Large intestine (tissue), 3 donors: ENCODE results near the gene AMBRA1. TPM values are rescaled to one million over a fixed set of nuclear protein-coding genes. Genes with fewer than 3 reads are reported as not detected.
"Not testable (repeated sequence)": the region's sequence is repeated elsewhere in the genome, so short reads cannot be mapped to it uniquely, and the experiment has no call there.

ENCODE experiments used
- DNase-seq, 2 donors: peaks; one replicate each; pipeline versions ENCODE4 v3.0.0 to v3.0.0-alpha.2; 2013
- H3K27ac ChIP-seq: one replicate; pipeline ENCODE4 v1.5.1; 2013; ENCODE audit warnings: low read length
- H3K27me3 ChIP-seq: 2 replicates; pipeline ENCODE4 v1.6.1; 2013; ENCODE audit warnings: low read length; ENCODE audit not compliant: control insufficient read depth, insufficient read depth
- H3K36me3 ChIP-seq: 2 replicates; pipeline ENCODE4 v1.6.1; 2013; ENCODE audit warnings: low read length; ENCODE audit not compliant: control insufficient read depth, insufficient read depth
- H3K4me1 ChIP-seq: one replicate; pipeline ENCODE4 v1.6.1; 2013; ENCODE audit warnings: low read length; ENCODE audit not compliant: control insufficient read depth, insufficient read depth
- H3K4me3 ChIP-seq: one replicate; pipeline ENCODE4 v1.5.1; 2013; ENCODE audit warnings: low read length
- H3K9me3 ChIP-seq: one replicate; pipeline ENCODE4 v1.6.1; 2013; ENCODE audit warnings: mild to moderate bottlenecking, low read depth, low read length, moderate library complexity; ENCODE audit not compliant: control insufficient read depth
- WGBS: methylation state at CpG from one replicate; pipeline ENCODE4 v1.1.5; 2013; ENCODE audit warnings: low lambda C conversion rate; ENCODE audit not compliant: insufficient coverage; 5-methylcytosine and 5-hydroxymethylcytosine counted together
- polyA plus RNA-seq: library from polyadenylated mRNA; unstranded; fragments of 120-200 nt; gene quantifications from one replicate; pipeline ENCODE4 v1.2.1, GENCODE V29; 2013

AMBRA1 gene
- polyA plus RNA-seq, 1 donor = 20.2 TPM

DNA sequence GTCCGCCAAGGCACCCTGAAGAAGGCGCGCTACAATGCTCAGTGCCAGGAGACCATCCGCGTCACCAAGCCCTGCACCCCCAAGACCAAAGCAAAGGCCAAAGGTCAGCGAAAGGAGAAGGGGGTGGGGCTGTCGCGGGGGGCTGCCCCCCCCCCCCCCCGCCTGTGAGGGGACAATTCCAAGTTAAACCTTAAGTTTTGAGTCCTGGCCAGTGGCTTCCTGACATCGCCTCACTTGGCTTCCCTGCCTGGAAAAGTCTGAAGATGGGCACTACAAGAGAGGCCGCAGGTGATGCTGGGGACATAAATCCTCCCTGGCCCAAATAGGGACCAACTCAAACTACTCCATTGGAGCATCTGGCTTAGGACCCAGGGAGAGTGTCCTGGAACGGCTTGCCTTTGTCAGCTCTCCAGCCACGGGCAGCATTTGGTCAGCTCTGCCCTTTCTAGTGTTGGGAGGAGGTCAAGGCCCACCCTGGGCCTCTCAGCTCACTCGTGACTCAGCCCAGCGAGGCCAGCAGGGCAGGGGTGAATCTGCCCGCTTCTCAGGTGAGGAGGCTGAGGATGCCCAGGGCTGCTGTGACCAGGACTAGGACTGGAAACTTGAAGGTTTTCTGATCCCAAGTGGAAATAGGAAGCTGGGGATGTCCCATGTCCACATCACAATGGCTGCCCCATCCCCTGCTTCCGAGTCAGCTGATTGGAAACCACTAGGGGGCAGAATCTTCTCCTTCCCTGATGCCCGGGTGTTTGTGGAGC lies 211.0 kb downstream of the AMBRA1 start:
- peaks cover 5% of the 10 kb centered on the region for H3K9me3 ChIP-seq
- H3K36me3 ChIP-seq = peaks cover 14% of the 10 kb centered on the region
- peaks cover 18% of the 10 kb centered on the region for H3K27me3 ChIP-seq
- H3K4me3 ChIP-seq = peak overlapping the region; percentile 73
- no peak overlapping the region for H3K27ac ChIP-seq
- peaks cover 26% of the 10 kb centered on the region for H3K4me1 ChIP-seq
- WGBS = 0% methylated on average over 1 of the region's 18 CpGs
- DNase-seq = peak in 1 of 2 donors; percentile 52

DNA sequence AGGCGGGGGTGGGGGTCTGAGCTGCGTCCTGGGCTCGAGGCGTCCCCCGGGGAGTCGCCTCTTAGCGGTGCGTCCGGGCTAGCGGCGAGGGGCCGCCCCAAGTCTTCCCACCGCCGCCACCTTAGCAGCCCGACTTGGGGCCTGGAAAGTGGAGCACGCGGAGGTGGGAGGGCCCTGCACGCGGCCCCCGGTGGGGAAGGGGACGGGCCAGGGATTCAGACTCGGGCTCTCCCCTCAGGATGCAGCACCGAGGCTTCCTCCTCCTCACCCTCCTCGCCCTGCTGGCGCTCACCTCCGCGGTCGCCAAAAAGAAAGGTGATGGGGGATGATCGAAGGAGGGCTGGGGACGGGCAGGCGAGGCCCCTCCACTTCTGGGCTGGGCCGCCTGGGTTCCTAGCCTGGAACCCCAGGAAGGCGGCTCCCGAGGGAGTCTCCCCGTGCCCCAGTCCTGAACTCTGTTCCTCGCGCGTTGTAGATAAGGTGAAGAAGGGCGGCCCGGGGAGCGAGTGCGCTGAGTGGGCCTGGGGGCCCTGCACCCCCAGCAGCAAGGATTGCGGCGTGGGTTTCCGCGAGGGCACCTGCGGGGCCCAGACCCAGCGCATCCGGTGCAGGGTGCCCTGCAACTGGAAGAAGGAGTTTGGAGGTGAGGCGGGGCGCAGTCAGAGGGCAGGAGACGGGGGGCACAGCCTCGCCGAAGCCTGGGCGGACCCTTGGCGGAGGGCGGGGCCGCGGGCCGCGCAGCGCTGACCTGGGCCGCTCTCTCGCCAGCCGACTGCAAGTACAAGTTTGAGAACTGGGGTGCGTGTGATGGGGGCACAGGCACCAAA lies 211.8 kb downstream of the AMBRA1 start:
- Histone ChIP-seq H3K27me3 (peaks cover 10% of the 10 kb centered on the region), H3K36me3 (peaks cover 21% of the 10 kb centered on the region), H3K4me1 (peaks cover 21% of the 10 kb centered on the region), H3K4me3 (peak overlapping the region; percentile 73), H3K27ac (peak overlapping the region; percentile 53), H3K9me3 (peaks cover 5% of the 10 kb centered on the region)
- WGBS = no CpG with 5 or more reads among the region's 66 CpGs
- peak in 1 of 2 donors; percentile 75 for DNase-seq

DNA sequence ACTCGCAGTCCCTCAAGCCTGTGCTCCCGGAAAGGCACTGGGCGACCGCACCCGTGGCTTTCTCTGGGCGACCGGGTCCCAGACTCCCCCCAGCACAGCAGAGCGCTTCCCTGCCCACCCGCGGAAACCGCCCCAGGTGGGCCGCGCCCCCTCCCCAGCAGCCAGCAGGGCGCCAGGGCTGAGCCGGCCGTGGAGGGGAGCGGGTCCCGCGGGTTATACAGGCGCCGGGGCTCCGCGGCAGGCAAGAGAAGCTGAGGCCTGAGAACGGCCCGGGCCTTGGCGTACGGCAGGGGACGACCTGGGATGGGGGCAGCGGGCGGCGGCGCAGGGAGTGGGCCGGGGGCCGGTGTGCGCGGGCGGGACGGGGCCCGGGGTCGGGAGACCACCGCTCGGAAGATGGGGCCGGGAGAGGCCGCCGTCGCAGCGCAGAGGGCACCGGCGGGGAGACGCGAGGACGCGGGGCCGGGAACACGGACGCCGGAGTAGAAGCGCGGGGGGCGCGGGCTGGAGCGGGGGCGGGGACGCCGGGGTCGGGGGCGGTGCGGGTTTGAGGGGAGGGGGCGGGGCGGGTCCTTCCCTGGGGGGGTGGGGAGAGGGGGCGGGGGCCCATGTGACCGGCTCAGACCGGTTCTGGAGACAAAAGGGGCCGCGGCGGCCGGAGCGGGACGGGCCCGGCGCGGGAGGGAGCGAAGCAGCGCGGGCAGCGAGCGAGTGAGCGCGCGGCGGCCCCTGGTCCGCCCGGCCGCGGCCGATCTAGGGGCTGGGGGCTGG lies 212.6 kb downstream of the AMBRA1 start, which contains the start of gene MDK:
MDK (plus strand) TSS at position 622 of the 771 bp plus-strand sequence. CDS start 389 bp downstream, outside the sequence.
- no CpG with 5 or more reads among the region's 96 CpGs for WGBS
- H3K4me1 ChIP-seq = peaks cover 21% of the 10 kb centered on the region
- peak within 1 kb of the TSS; percentile 80 for H3K27ac ChIP-seq
- H3K4me3 ChIP-seq = peak within 1 kb of the TSS; percentile 83
- peaks cover 3% of the 10 kb centered on the region for H3K27me3 ChIP-seq
- peak in 1 of 2 donors; percentile 56 for DNase-seq
- H3K36me3 ChIP-seq = peaks cover 26% of the 10 kb centered on the region
- H3K9me3 ChIP-seq = peaks cover 5% of the 10 kb centered on the region

DNA sequence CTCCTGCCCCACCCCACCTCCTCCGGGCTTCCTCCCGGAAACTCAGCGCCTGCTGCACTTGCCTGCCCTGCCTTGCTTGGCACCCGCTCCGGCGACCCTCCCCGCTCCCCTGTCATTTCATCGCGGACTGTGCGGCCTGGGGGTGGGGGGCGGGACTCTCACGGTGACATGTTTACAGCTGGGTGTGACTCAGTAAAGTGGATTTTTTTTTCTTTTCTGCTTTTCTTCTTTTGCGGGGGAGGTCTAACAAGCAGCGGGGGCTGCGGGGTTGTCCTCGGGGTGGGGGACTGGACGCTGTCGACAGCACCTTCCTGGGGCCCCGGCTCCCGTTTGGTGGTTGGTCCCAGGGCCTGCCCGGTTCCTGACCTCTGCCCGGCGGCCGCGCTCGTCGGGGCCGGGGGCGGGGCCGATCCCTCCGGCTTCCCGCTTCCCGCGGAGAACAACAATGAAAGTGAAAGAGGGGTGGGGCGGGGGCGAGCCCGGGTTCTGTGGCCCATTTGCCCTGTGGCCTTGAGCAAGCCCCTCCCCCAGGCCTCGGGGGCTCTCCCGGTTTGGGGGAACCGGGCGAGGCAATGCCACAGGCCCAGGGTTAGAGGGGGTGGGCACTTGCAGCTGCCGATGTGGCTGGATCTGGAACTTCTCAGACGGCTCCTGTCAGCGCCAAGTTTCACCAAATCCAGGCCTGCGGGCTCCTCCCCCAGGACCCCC lies 213.3 kb downstream of the AMBRA1 start:
- Histone ChIP-seq H3K4me3 (peak overlapping the region; percentile 83), H3K27ac (peak overlapping the region; percentile 80), H3K9me3 (peaks cover 8% of the 10 kb centered on the region), H3K27me3 (no peaks in the 10 kb centered on the region), H3K36me3 (peaks cover 34% of the 10 kb centered on the region), H3K4me1 (peaks cover 21% of the 10 kb centered on the region)
- no CpG with 5 or more reads among the region's 45 CpGs for WGBS
- DNase-seq = peak; percentile 69 to 88

DNA sequence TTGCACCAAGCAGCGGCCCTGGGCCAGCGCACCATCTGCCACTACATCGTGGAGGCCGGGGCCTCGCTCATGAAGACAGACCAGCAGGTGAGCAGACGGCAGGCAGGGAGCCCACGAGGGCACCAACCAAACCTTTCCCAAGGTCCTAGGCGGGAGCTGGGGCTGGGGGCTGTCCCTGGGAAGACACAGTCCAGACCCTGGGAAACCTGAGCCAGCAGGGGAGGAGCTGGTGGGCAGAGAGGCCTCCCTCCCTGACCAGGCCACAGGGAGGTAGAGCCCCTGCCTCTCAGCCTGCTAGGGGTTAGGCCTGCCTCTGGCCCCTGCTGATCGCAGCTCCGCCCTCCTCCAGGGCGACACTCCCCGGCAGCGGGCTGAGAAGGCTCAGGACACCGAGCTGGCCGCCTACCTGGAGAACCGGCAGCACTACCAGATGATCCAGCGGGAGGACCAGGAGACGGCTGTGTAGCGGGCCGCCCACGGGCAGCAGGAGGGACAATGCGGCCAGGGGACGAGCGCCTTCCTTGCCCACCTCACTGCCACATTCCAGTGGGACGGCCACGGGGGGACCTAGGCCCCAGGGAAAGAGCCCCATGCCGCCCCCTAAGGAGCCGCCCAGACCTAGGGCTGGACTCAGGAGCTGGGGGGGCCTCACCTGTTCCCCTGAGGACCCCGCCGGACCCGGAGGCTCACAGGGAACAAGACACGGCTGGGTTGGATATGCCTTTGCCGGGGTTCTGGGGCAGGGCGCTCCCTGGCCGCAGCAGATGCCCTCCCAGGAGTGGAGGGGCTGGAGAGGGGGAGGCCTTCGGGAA lies 214.1 kb downstream of the AMBRA1 start:
- Histone ChIP-seq H3K9me3 (peaks cover 11% of the 10 kb centered on the region), H3K4me3 (peak overlapping the region; percentile 83), H3K27ac (peak overlapping the region; percentile 44), H3K4me1 (peaks cover 21% of the 10 kb centered on the region), H3K36me3 (peaks cover 39% of the 10 kb centered on the region)
- no CpG with 5 or more reads among the region's 36 CpGs for WGBS
- peak in 1 of 2 donors; percentile 48 for DNase-seq
- not testable (repeated sequence) for H3K27me3 ChIP-seq

DNA sequence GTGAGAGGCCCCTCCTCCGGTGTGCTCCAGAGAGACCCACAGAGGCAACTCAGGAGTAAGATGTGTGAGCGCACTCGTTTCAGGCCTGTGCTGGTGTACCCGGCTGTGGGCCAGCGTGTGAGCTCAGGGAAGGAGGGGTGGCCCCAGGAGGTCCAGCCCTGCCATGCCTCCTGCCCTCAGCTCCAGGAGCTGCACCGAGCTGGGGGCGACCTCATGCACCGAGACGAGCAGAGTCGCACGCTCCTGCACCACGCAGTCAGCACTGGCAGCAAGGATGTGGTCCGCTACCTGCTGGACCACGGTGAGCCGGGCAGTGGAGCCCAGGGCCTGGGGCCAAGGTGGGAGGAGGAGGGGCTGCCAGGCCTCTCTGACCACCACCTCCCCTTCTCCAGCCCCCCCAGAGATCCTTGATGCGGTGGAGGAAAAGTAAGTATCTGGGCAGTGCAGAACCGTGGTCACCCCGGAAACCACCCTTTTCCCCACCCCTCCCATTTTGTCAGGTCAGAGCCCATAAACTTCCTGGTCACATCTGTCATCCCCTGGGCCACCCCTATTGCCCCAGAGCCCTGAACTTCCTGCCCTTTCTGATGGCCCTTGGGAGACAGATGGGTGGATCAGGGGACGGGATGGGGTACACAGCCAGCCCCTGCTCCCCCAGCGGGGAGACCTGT lies 214.9 kb downstream of the AMBRA1 start:
- no CpG with 5 or more reads among the region's 20 CpGs for WGBS
- H3K27ac ChIP-seq = peak overlapping the region; percentile 44
- H3K9me3 ChIP-seq = peaks cover 11% of the 10 kb centered on the region
- DNase-seq = no peak
- H3K4me1 ChIP-seq = peaks cover 15% of the 10 kb centered on the region
- H3K4me3 ChIP-seq = no peak overlapping the region
- no peaks in the 10 kb centered on the region for H3K27me3 ChIP-seq
- peaks cover 47% of the 10 kb centered on the region for H3K36me3 ChIP-seq

DNA sequence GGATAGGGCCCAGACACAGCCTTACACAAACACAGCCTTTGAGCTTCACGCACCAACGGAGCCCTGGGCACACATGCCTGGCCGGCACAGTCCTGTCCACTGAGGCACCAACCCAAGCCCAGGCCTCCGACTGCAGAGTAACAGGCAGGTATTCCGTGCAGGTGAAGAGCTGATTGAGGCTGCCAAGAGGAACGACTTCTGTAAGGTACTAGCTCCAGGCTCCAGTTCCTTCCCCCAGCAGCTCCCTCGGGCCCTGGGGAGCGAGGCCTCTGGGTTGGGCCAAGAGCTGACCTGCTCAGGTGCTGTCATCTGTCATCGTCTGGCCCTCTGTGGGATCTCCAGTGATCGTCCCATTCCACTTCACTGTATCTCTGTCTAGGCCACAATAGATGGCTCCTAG lies 215.5 kb downstream of the AMBRA1 start:
- WGBS = no CpG with 5 or more reads among the region's 10 CpGs
- H3K4me3 ChIP-seq = no peak overlapping the region
- no peak overlapping the region for H3K27ac ChIP-seq
- H3K36me3 ChIP-seq = peaks cover 49% of the 10 kb centered on the region
- H3K4me1 ChIP-seq = peaks cover 9% of the 10 kb centered on the region
- H3K27me3 ChIP-seq = no peaks in the 10 kb centered on the region
- H3K9me3 ChIP-seq = peaks cover 11% of the 10 kb centered on the region
- DNase-seq = no peak

DNA sequence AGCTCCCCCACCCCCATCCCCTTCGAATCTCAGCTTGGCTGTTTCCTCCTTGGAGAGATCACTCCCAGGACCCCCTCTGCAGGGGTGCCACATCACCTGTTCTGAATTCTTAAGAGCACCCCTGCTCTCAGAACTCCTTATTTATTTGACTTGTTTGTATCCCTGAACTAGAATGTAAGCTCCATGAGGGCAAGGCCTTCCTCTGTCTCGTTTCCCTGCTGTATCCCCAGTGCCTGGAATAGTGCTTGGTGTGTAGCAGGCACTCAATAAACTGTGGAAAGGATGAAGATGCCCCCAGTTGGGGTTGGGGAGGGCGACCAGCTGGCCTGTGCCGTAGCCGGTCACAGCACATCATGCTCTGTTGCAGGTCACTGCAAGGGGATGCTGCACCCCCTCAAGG lies 216.0 kb downstream of the AMBRA1 start:
- Histone ChIP-seq H3K27ac (no peak overlapping the region), H3K36me3 (peaks cover 45% of the 10 kb centered on the region), H3K4me1 (peaks cover 4% of the 10 kb centered on the region), H3K27me3 (no peaks in the 10 kb centered on the region), H3K4me3 (no peak overlapping the region), H3K9me3 (peaks cover 11% of the 10 kb centered on the region)
- no CpG with 5 or more reads among the region's 5 CpGs for WGBS
- DNase-seq = no peak

DNA sequence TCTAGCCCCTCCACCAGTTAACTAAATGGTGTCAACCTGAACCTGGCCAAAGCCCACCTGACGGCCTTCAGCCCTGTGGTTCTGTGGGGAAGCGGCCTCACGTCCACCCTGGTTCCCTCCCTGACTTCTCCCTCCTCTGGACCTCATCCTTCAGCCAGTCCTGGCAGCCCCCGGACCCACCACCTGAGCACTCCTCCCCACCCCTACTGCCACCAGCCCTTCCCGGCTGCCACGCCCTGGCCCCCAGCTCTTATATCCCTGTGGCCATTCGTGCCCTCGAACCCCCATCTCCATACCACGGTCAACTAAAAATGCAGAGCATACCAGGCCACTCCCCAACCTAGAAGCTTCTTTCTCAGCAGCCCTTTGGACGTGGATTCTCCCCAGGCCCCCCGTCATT lies 216.5 kb downstream of the AMBRA1 start:
- no peak overlapping the region for H3K4me3 ChIP-seq
- no peak for DNase-seq
- peaks cover 50% of the 10 kb centered on the region for H3K36me3 ChIP-seq
- no peaks in the 10 kb centered on the region for H3K4me1 ChIP-seq
- H3K27me3 ChIP-seq = no peaks in the 10 kb centered on the region
- no peak overlapping the region for H3K27ac ChIP-seq
- 87% methylated on average over 3 of the region's 11 CpGs for WGBS
- H3K9me3 ChIP-seq = peaks cover 8% of the 10 kb centered on the region
